ENCODE results near the gene NTRK2. TPM values are rescaled to one million over a fixed set of nuclear protein-coding genes. Genes with fewer than 3 reads are reported as not detected.

Gene NTRK2
- total RNA-seq, 1 donor from 2014 or later, result 0.02 TPM

DNA sequence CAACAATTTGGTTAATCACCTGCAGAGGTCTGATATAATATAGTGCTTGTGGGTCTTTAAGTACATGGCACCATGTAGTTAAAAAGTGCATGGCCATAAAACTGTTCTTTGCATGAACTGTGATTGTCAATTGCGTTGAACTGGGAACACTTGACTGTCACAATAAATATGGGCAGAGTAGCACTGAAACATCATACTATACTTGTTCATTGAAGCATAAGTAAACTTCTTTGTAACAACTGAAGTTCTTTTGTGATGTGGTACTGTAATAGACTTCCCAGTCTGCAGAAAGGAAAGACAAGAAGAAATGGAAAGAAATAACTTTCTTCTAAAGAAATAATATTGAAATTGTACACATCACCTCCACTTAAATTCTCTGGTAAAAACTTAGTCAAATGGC is 9.8 kb upstream of the NTRK2 start:
- no peak for DNase-seq (ENCODE audit: low spot score)
- H3K4me3 ChIP-seq, result no peak overlapping the region
- H3K36me3 Mint-ChIP-seq, result peaks cover 2% of the 10 kb centered on the region
- H3K27me3 ChIP-seq, result no peaks in the 10 kb centered on the region
- peaks cover 16% of the 10 kb centered on the region for H3K4me1 Mint-ChIP-seq
- no peaks in the 10 kb centered on the region for H3K36me3 ChIP-seq
- no peak overlapping the region for H3K9ac ChIP-seq
- no peak overlapping the region for H3K27ac Mint-ChIP-seq
- H3K9me3 ChIP-seq (ENCODE audit: low read depth), result no peaks in the 10 kb centered on the region
- no peaks in the 10 kb centered on the region for H3F3A ChIP-seq (ENCODE audit: low read depth)
- H3K4me1 ChIP-seq, result no peaks in the 10 kb centered on the region
- no peaks in the 10 kb centered on the region for H3K27me3 Mint-ChIP-seq (ENCODE audit: insufficient read depth, low read depth)
- TF ChIP-seq EZH2phosphoT487 (IDR thresholded peaks at IDR 0.05), result no peak
- TF ChIP-seq CTCF (IDR thresholded peaks at IDR 0.05), result no peak
- no peak for TF ChIP-seq EZH2 (IDR thresholded peaks at IDR 0.05)
- H4K20me1 ChIP-seq (ENCODE audit: low read depth), result no peaks in the 10 kb centered on the region
- no peak overlapping the region for H3K4me2 ChIP-seq
- no peak overlapping the region for H3K27ac ChIP-seq
- no peak overlapping the region for H3K4me3 Mint-ChIP-seq
- H2AFZ ChIP-seq (replicated peaks), result no peak overlapping the region
- H3K79me2 ChIP-seq (ENCODE audit: low read depth), result no peaks in the 10 kb centered on the region
- peaks cover 3% of the 10 kb centered on the region for H3K9me3 Mint-ChIP-seq

- H3K4me1 Mint-ChIP-seq, result peaks cover 11% of the 10 kb centered on the region
- H3K4me3 ChIP-seq, result peak overlapping the region; percentile 65
- H3K4me1 ChIP-seq, result peaks cover 16% of the 10 kb centered on the region
- H3K4me3 Mint-ChIP-seq, result peak overlapping the region; percentile 83
- TF ChIP-seq EZH2phosphoT487 (IDR thresholded peaks at IDR 0.05) (no peak), EZH2 (IDR thresholded peaks at IDR 0.05) (no peak), CTCF (IDR thresholded peaks at IDR 0.05) (peak; percentile 73)
- peak overlapping the region; percentile 96 for H2AFZ ChIP-seq (replicated peaks)
- no peaks in the 10 kb centered on the region for H3K36me3 Mint-ChIP-seq
- no peak overlapping the region for H3K27ac Mint-ChIP-seq
- H4K20me1 ChIP-seq (ENCODE audit: low read depth), result no peaks in the 10 kb centered on the region
- H3K4me2 ChIP-seq, result peak overlapping the region; percentile 99
- peaks cover 74% of the 10 kb centered on the region for H3K27me3 ChIP-seq
- H3K79me2 ChIP-seq (ENCODE audit: low read depth), result no peaks in the 10 kb centered on the region
- peak; percentile 58 for DNase-seq (ENCODE audit: low spot score)
- peaks cover 6% of the 10 kb centered on the region for H3K9me3 Mint-ChIP-seq
- H3K27me3 Mint-ChIP-seq (ENCODE audit: insufficient read depth, low read depth), result peaks cover 29% of the 10 kb centered on the region
- peaks cover 3% of the 10 kb centered on the region for H3F3A ChIP-seq (ENCODE audit: low read depth)
- no peaks in the 10 kb centered on the region for H3K36me3 ChIP-seq
- no peaks in the 10 kb centered on the region for H3K9me3 ChIP-seq (ENCODE audit: low read depth)
- H3K9ac ChIP-seq, result no peak overlapping the region
- H3K27ac ChIP-seq, result no peak overlapping the region
These were observed 1.8 kb upstream of the NTRK2 start for GRCh38 chr9:84667571-84668195.

DNA sequence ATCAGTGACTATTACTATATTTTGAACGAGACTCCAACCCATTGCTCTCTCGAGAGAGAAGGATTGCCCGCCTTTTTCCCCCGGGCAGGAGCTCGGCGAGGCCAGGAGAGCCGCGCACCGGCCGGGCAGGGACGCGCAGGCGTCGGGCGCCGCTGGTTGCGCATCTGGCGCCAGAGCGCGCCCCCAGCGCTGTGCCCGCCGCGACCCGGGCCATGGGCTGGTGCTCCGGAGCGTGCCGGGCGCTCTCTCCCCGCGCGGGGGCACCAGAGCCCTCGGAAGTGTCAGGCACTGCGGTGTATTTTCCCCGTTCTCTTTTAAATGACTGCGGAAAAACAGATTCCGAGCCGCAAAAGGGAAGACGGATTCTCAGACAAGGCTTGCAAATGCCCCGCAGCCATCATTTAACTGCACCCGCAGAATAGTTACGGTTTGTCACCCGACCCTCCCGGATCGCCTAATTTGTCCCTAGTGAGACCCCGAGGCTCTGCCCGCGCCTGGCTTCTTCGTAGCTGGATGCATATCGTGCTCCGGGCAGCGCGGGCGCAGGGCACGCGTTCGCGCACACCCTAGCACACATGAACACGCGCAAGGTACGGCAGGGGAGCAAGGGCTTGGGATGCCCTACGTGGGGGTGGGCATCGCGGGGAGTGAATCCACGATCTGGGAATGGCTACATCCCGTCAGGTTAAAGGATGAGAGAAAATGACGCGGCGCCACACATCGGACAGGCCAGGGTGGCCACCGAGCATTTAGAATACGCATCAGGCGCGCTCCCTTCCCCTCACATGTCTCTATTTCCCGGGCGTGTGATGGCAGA is 1.1 kb upstream of the NTRK2 start:
- Histone ChIP-seq H3K4me3 (peak overlapping the region; percentile 65), H3K27ac (no peak overlapping the region), H3K4me2 (peak overlapping the region; percentile 99), H3K4me1 (peaks cover 16% of the 10 kb centered on the region), H2AFZ (replicated peaks) (peak overlapping the region; percentile 99), H3K9me3 (ENCODE audit: low read depth) (no peaks in the 10 kb centered on the region), H3K79me2 (ENCODE audit: low read depth) (no peaks in the 10 kb centered on the region), H3K27me3 (peaks cover 81% of the 10 kb centered on the region), H3K9ac (no peak overlapping the region), H4K20me1 (ENCODE audit: low read depth) (no peaks in the 10 kb centered on the region), H3F3A (ENCODE audit: low read depth) (peaks cover 3% of the 10 kb centered on the region), H3K36me3 (no peaks in the 10 kb centered on the region)
- Mint-ChIP-seq H3K36me3 (no peaks in the 10 kb centered on the region), H3K9me3 (peaks cover 5% of the 10 kb centered on the region), H3K27ac (peak overlapping the region; percentile 51), H3K27me3 (ENCODE audit: insufficient read depth, low read depth) (peaks cover 29% of the 10 kb centered on the region), H3K4me3 (peak overlapping the region; percentile 88), H3K4me1 (peaks cover 11% of the 10 kb centered on the region)
- DNase-seq (ENCODE audit: low spot score), result peak; percentile 95
- TF ChIP-seq EZH2 (IDR thresholded peaks at IDR 0.05), result peak; percentile 51
- TF ChIP-seq EZH2phosphoT487 (IDR thresholded peaks at IDR 0.05), result no peak
- peak; percentile 81 for TF ChIP-seq CTCF (IDR thresholded peaks at IDR 0.05)

Measured in neural progenitor cell (in vitro differentiated cells).